ENCODE data around the gene EFCAB6. TPM values are rescaled to one million over a fixed set of nuclear protein-coding genes. Genes with fewer than 3 reads are reported as not detected.

Gene EFCAB6
- total RNA-seq, 1 experiment from 2014 or later, result 0.94 TPM

DNA sequence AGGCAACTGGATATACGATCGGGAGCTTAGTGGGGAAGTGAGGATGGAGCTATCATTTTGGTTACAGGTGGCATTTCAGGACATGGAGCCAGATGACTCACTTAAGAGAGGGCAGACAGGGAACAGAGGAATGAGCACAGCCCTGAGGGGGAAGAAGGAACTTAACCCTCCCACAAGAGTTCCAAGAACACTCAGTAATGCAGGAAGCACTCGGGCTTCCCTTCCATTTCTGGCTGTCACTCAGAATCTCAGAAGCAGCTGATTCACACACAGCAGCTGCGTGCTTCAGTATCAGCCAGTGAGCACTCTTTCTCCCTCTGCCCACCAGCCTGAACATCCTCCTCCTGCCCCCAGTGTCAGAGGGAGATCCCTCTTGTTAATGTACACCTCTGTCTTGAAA lies 34.8 kb downstream of the EFCAB6 start:
- ChIA-PET CTCF (interaction anchor here (1.1 to 2.1 kb wide), 2 partner anchors 19 to 108 kb away, joined by 3 to 10 read pairs; no protein-coding TSS in a partner anchor), POLR2A (no interaction called here)
- TF ChIP-seq, protein P1, sequence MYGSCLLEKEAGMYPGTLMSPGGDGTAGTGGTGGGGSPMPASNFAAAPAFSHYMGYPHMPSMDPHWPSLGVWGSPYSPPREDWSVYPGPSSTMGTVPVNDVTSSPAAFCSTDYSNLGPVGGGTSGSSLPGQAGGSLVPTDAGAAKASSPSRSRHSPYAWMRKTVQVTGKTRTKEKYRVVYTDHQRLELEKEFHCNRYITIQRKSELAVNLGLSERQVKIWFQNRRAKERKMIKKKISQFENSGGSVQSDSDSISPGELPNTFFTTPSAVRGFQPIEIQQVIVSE (CRISPR knock-in tag; IDR thresholded peaks at IDR 0.05; ENCODE audit: borderline replicate concordance), result no peak
- TF ChIP-seq, protein P2, sequence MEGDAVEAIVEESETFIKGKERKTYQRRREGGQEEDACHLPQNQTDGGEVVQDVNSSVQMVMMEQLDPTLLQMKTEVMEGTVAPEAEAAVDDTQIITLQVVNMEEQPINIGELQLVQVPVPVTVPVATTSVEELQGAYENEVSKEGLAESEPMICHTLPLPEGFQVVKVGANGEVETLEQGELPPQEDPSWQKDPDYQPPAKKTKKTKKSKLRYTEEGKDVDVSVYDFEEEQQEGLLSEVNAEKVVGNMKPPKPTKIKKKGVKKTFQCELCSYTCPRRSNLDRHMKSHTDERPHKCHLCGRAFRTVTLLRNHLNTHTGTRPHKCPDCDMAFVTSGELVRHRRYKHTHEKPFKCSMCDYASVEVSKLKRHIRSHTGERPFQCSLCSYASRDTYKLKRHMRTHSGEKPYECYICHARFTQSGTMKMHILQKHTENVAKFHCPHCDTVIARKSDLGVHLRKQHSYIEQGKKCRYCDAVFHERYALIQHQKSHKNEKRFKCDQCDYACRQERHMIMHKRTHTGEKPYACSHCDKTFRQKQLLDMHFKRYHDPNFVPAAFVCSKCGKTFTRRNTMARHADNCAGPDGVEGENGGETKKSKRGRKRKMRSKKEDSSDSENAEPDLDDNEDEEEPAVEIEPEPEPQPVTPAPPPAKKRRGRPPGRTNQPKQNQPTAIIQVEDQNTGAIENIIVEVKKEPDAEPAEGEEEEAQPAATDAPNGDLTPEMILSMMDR (IDR thresholded peaks at IDR 0.05), result no peak
- TF ChIP-seq, protein P3, sequence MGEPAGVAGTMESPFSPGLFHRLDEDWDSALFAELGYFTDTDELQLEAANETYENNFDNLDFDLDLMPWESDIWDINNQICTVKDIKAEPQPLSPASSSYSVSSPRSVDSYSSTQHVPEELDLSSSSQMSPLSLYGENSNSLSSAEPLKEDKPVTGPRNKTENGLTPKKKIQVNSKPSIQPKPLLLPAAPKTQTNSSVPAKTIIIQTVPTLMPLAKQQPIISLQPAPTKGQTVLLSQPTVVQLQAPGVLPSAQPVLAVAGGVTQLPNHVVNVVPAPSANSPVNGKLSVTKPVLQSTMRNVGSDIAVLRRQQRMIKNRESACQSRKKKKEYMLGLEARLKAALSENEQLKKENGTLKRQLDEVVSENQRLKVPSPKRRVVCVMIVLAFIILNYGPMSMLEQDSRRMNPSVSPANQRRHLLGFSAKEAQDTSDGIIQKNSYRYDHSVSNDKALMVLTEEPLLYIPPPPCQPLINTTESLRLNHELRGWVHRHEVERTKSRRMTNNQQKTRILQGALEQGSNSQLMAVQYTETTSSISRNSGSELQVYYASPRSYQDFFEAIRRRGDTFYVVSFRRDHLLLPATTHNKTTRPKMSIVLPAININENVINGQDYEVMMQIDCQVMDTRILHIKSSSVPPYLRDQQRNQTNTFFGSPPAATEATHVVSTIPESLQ (CRISPR knock-in tag; IDR thresholded peaks at IDR 0.05), result no peak
- TF ChIP-seq ZBTB21 (CRISPR knock-in tag; IDR thresholded peaks at IDR 0.05; ENCODE audit: borderline replicate concordance), result no peak
- no peak for TF ChIP-seq PRRX2 (CRISPR knock-in tag; IDR thresholded peaks at IDR 0.05)
- no peak for TF ChIP-seq CREB1 (CRISPR knock-in tag; IDR thresholded peaks at IDR 0.05)
- TF ChIP-seq, protein P4, sequence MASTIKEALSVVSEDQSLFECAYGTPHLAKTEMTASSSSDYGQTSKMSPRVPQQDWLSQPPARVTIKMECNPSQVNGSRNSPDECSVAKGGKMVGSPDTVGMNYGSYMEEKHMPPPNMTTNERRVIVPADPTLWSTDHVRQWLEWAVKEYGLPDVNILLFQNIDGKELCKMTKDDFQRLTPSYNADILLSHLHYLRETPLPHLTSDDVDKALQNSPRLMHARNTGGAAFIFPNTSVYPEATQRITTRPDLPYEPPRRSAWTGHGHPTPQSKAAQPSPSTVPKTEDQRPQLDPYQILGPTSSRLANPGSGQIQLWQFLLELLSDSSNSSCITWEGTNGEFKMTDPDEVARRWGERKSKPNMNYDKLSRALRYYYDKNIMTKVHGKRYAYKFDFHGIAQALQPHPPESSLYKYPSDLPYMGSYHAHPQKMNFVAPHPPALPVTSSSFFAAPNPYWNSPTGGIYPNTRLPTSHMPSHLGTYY (CRISPR knock-in tag; IDR thresholded peaks at IDR 0.05), result no peak
- no peak for TF ChIP-seq GTF2I (CRISPR knock-in tag; conservative IDR thresholded peaks at IDR 0.05)
- TF ChIP-seq, protein P5, sequence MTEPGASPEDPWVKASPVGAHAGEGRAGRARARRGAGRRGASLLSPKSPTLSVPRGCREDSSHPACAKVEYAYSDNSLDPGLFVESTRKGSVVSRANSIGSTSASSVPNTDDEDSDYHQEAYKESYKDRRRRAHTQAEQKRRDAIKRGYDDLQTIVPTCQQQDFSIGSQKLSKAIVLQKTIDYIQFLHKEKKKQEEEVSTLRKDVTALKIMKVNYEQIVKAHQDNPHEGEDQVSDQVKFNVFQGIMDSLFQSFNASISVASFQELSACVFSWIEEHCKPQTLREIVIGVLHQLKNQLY (CRISPR knock-in tag; IDR thresholded peaks at IDR 0.05), result no peak
- no peak for ATAC-seq
- Mint-ChIP-seq H3K4me3 (no peak overlapping the region), H3K27me3 (ENCODE audit: low read depth) (no peaks in the 10 kb centered on the region), H3K9me3 (no peaks in the 10 kb centered on the region), H3K4me1 (no peaks in the 10 kb centered on the region), H3K36me3 (no peaks in the 10 kb centered on the region), H3K27ac (no peak overlapping the region)
- no peak for DNase-seq (ENCODE audit: low spot score)

DNA sequence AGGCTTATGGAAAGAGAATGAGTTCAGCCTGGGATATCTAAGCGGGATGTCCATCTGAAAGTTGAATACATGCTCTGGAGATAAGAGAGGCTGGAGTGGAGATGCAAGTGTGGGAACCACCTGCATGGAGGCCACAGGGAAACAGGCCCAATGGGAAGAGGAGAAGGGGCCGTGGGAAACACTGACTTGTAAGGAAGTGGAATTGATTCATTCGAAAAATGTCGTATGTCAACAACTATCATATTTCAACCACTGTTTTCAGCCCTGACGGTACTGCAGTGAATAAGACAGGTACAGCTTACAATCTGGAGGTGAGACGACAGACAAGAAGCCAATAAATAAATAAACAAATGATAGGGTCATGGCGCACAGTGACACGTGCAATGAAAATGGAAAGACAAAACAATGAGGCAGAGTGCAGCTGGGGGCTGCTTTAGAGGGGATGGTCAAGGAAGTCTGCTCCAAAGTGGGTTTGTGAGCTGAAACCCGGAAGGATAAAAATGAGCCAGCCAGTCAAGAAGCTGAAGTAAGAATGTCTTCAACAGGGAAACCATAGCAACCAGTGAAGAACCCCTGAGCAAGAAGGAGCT lies 35.9 kb downstream of the EFCAB6 start:
- no peak for ATAC-seq
- Mint-ChIP-seq H3K4me3 (no peak overlapping the region), H3K36me3 (no peaks in the 10 kb centered on the region), H3K9me3 (no peaks in the 10 kb centered on the region), H3K27ac (no peak overlapping the region), H3K27me3 (ENCODE audit: low read depth) (no peaks in the 10 kb centered on the region), H3K4me1 (no peaks in the 10 kb centered on the region)
- ChIA-PET CTCF (interaction anchor here (1.1 kb wide), 1 partner anchor 109 kb away, joined by 3 read pairs; no protein-coding TSS in a partner anchor), POLR2A (no interaction called here)
- no peak for DNase-seq (ENCODE audit: low spot score)
- TF ChIP-seq FOXP1 (CRISPR knock-in tag; IDR thresholded peaks at IDR 0.05; ENCODE audit: borderline replicate concordance) (no peak), SMAD3 (CRISPR knock-in tag; IDR thresholded peaks at IDR 0.05; ENCODE audit: borderline replicate concordance) (no peak), TEAD4 (CRISPR knock-in tag; IDR thresholded peaks at IDR 0.05) (no peak), ZNF416 (CRISPR knock-in tag; IDR thresholded peaks at IDR 0.05) (no peak), NR1H2 (CRISPR knock-in tag; IDR thresholded peaks at IDR 0.05) (no peak), ZNF219 (CRISPR knock-in tag; IDR thresholded peaks at IDR 0.05; ENCODE audit: borderline replicate concordance) (no peak), ZNF317 (CRISPR knock-in tag; IDR thresholded peaks at IDR 0.05; ENCODE audit: borderline replicate concordance, low read depth) (no peak)
- TF ChIP-seq, protein P2 (IDR thresholded peaks at IDR 0.05), result no peak
